ENCODE measurements around the gene GABBR2. TPM values are rescaled to one million over a fixed set of nuclear protein-coding genes. Genes with fewer than 3 reads are reported as not detected.

The GABBR2 gene
- total RNA-seq, 1 experiment from 2014 or later: 0.33 TPM

GRCh38 chr9:98425079-98425478, 283.7 kb downstream of the GABBR2 start:
- no peak overlapping the region for H3K27ac Mint-ChIP-seq (ENCODE audit: unreplicated experiment)
- no peak overlapping the region for H3K4me3 Mint-ChIP-seq (ENCODE audit: low read depth, unreplicated experiment)
- peaks cover 37% of the 10 kb centered on the region for H3K27me3 Mint-ChIP-seq (ENCODE audit: unreplicated experiment)
- H3K36me3 Mint-ChIP-seq (ENCODE audit: insufficient read depth, unreplicated experiment): no peaks in the 10 kb centered on the region
- CTCF ChIA-PET: no interaction called here
- intact Hi-C loops (cut with micrococcal nuclease; ENCODE audit: unreplicated experiment): no loop called here
- no peak for TF ChIP-seq CTCF (IDR thresholded peaks at IDR 0.05; ENCODE audit: unreplicated experiment)
- no peak for DNase-seq
- H3K4me1 Mint-ChIP-seq (ENCODE audit: low read depth, unreplicated experiment): no peaks in the 10 kb centered on the region
- BruUV-seq (replicated peaks): no TSS peak
- no peaks in the 10 kb centered on the region for H3K9me3 Mint-ChIP-seq (ENCODE audit: low read depth, unreplicated experiment)

GRCh38 chr9:98419260-98419603, 289.5 kb downstream of the GABBR2 start:
- H3K9me3 Mint-ChIP-seq (ENCODE audit: low read depth, unreplicated experiment): peaks cover 3% of the 10 kb centered on the region
- no peak for TF ChIP-seq CTCF (IDR thresholded peaks at IDR 0.05; ENCODE audit: unreplicated experiment)
- no peak overlapping the region for H3K27ac Mint-ChIP-seq (ENCODE audit: unreplicated experiment)
- no peak for DNase-seq
- CTCF ChIA-PET: no interaction called here
- H3K4me1 Mint-ChIP-seq (ENCODE audit: low read depth, unreplicated experiment): no peaks in the 10 kb centered on the region
- H3K27me3 Mint-ChIP-seq (ENCODE audit: unreplicated experiment): peaks cover 64% of the 10 kb centered on the region
- H3K36me3 Mint-ChIP-seq (ENCODE audit: insufficient read depth, unreplicated experiment): no peaks in the 10 kb centered on the region
- H3K4me3 Mint-ChIP-seq (ENCODE audit: low read depth, unreplicated experiment): no peak overlapping the region
- intact Hi-C loops (cut with micrococcal nuclease; ENCODE audit: unreplicated experiment): no loop called here
- BruUV-seq (replicated peaks): no TSS peak

- H3K9me3 Mint-ChIP-seq (ENCODE audit: low read depth, unreplicated experiment): peaks cover 6% of the 10 kb centered on the region
- CTCF ChIA-PET: no interaction called here
- no peak for TF ChIP-seq CTCF (IDR thresholded peaks at IDR 0.05; ENCODE audit: unreplicated experiment)
- H3K27me3 Mint-ChIP-seq (ENCODE audit: unreplicated experiment): peaks cover 69% of the 10 kb centered on the region
- intact Hi-C loops (cut with micrococcal nuclease; ENCODE audit: unreplicated experiment): no loop called here
- H3K4me3 Mint-ChIP-seq (ENCODE audit: low read depth, unreplicated experiment): no peak overlapping the region
- no TSS peak for BruUV-seq (replicated peaks)
- DNase-seq: no peak
- H3K27ac Mint-ChIP-seq (ENCODE audit: unreplicated experiment): no peak overlapping the region
- H3K36me3 Mint-ChIP-seq (ENCODE audit: insufficient read depth, unreplicated experiment): no peaks in the 10 kb centered on the region
- H3K4me1 Mint-ChIP-seq (ENCODE audit: low read depth, unreplicated experiment): no peaks in the 10 kb centered on the region
These were observed 290.0 kb downstream of the GABBR2 start for GRCh38 chr9:98418578-98419259.

- BruUV-seq (replicated peaks): no TSS peak
These were observed 292.2 kb downstream of the GABBR2 start for GRCh38 chr9:98416294-98417248.

More at GRCh38 chr9:98416294-98417248, 292.2 kb downstream of the GABBR2 start:
- no peak for DNase-seq
- CTCF ChIA-PET: no interaction called here
- TF ChIP-seq CTCF (IDR thresholded peaks at IDR 0.05; ENCODE audit: unreplicated experiment): no peak
- H3K27ac Mint-ChIP-seq (ENCODE audit: unreplicated experiment): no peak overlapping the region
- no peak overlapping the region for H3K4me3 Mint-ChIP-seq (ENCODE audit: low read depth, unreplicated experiment)
- intact Hi-C loops (cut with micrococcal nuclease; ENCODE audit: unreplicated experiment): no loop called here
- H3K27me3 Mint-ChIP-seq (ENCODE audit: unreplicated experiment): peaks cover 81% of the 10 kb centered on the region
- H3K36me3 Mint-ChIP-seq (ENCODE audit: insufficient read depth, unreplicated experiment): no peaks in the 10 kb centered on the region
- peaks cover 6% of the 10 kb centered on the region for H3K9me3 Mint-ChIP-seq (ENCODE audit: low read depth, unreplicated experiment)
- no peaks in the 10 kb centered on the region for H3K4me1 Mint-ChIP-seq (ENCODE audit: low read depth, unreplicated experiment)
